NCI-H1105 treated with DMSO at 0.1 percent for 48 hours (cell line): ENCODE data around the gene UBQLNL.

Source experiments
- DNase-seq: peaks from one replicate; lab custom pipeline; 2025; lab: John Stamatoyannopoulos, UW

The UBQLNL gene

GRCh38 chr11:5516599-5516998 is at the start of gene UBQLNL:
UBQLNL (minus strand) TSS chr11:5516699; CDS start chr11:5516441, 258 bp downstream.
- DNase-seq, result no peak

- no peak for DNase-seq
Measured at GRCh38 chr11:5564259-5565019, 47.9 kb upstream of the UBQLNL start.

DNA sequence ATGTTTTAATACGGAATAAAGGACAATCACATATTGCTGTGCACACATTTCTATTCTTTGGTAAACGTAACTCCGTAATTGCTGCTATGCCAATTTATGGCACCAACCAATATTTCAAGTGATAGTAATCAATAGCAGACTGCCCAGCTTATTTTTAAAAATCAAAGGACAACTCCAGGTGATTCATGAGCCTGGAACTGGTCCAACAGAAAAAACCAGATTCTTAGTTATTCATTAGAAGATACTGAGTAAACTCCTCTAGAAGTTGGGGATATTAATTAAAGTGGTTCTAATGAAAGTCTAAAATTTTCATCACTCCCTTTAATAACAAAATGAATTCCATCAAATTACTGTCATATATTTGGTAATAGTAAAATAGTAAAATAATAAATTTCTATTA is 41.3 kb upstream of the UBQLNL start:
- DNase-seq, result no peak

GRCh38 chr11:5556596-5557188 is 40.2 kb upstream of the UBQLNL start:
- DNase-seq, result no peak

DNA sequence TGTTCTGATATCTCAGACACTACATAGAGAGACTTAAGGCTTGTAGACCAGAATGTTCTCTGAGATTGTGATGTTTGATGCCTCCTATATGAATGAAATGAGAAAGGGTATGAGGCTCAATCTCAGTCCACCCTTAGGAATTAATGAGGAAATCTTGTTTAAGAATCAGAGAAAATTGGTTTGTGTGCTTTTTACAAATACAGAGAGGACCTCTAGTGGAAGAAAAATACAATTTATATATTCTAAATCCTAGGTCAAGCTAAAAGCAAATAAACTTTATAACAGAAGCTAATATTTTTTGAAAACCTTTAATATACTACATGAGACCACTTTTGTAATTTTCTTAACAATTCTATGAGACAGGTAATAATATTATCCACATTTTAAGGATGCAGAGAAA is 36.8 kb upstream of the UBQLNL start:
- DNase-seq, result no peak

GRCh38 chr11:5550440-5551095 is 34.1 kb upstream of the UBQLNL start:
- no peak for DNase-seq

DNA sequence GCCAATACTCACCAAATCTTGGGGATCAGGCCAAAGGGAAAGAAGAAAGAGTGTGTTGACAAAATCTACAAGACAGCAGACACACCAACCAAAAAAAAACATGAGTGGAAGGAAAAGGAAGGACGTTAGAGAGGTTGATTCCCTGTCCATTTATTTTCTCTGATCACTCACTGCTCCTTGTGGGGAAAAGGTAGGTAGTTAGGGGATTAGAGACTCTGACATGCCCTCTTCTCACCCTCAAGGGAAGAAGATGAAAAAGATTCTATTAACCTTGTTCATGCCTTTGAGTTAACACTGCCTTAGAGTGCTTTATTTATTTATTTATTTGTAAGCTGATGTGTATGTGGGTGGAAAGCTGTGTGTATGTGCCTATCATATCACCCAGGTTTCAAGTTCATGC is 31.9 kb upstream of the UBQLNL start, which contains the start of gene OR52H1:
TSS of gene OR52H1 (minus strand) at position 101 of the 400 bp plus-strand sequence. CDS start 3,035 bp downstream, outside the sequence.
- no peak for DNase-seq

DNA sequence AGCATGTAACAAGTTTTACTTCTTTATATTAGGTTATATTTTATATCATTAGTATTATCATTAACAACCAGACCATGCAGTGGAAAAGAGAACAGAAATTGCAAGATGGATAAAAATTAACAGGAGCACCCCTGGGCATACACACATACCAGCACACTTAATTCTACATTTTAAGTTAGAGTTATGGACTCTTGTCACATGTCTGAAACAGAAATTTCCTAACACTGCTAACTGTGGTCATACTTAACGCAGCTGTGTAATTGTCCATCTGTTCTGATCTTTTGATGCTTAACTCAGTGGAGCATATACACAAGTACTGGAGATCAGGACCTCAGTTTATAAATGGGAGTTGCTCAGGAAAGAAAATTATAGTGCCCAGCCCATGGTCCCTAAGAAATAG is 31.5 kb upstream of the UBQLNL start:
- DNase-seq, result no peak

DNA sequence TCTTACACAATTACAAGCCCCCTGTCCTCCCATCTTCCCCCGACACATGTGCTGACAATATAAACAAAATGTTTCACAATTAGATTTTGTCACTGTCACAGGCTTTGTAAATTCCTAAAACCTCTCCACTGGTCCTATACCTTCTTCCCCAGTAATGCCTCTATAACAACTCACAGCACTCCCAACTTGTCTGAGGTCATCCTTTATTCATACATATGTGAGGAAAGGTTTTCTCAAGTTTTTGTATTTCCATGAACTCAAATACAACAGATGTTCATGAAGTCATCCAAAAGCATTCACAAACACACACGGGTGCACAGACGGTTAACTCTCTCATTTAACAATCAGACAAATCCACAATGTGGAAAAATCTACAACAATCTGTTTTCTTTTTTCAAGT is 30.0 kb upstream of the UBQLNL start:
- no peak for DNase-seq

- DNase-seq, result no peak
Measured at GRCh38 chr11:5541427-5541826, 24.9 kb upstream of the UBQLNL start.

GRCh38 chr11:5536482-5536881 is 20.0 kb upstream of the UBQLNL start:
- no peak for DNase-seq

DNA sequence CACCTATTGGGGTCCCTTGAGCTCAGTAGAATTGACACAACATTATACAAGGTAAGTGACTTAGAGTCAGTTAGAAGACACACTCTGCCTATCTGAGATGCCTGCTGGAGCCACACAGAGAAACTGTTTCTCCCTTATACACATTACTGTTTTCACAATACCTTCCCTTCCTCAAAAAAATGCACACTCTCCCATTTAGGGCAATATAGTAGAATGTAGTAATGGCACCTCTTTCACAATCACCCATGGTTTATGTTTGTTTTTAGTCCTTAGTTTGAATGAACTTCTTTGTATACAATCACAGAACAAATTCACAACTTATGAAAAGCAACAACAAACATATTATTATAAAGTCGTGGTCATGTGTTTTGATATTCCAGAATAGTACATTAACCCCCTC is 17.5 kb upstream of the UBQLNL start:
- no peak for DNase-seq

- DNase-seq, result no peak
Measured at GRCh38 chr11:5531053-5531831, 14.7 kb upstream of the UBQLNL start.

GRCh38 chr11:5528495-5528894 is 12.0 kb upstream of the UBQLNL start:
- DNase-seq, result no peak

DNA sequence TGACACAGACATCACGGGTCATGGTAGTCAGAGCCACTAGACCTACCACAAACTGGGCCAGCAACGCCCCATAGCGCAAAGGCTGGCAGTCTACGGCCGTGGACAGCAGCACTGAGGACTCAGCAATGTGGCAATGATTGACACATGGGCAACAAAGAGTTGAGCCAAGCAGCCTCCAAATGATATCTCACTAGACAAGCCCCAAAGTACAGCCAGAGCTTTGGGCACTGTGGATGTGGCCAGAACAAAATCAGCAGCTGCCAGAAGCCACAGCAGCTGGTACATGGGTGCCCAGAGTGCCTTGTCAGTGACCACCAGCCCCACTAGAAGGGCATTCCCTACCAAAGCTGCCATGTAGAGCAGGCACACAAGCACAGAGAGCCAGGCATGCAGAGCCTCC is 11.2 kb upstream of the UBQLNL start:
- no peak for DNase-seq

GRCh38 chr11:5524756-5525155 is 8.3 kb upstream of the UBQLNL start:
- DNase-seq, result no peak

DNA sequence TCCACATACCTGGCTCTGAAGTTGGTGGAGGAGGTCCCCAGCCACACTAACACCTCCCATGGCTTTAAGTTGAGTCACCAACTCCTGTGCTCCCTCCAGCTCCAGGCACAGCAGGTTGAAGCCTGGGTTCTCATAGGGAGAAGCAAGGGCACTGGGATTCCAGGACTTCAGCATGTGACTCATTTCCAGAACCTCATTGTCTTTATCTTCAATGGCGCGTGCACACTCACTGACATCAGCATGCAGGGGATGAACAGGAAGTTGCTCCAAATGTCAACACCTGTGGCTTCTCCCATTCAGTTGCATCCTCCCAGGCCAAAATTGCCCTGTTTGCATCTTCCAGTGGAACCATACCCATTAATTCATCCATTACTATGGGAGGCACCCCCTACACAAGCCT is 5.8 kb upstream of the UBQLNL start:
- no peak for DNase-seq

DNA sequence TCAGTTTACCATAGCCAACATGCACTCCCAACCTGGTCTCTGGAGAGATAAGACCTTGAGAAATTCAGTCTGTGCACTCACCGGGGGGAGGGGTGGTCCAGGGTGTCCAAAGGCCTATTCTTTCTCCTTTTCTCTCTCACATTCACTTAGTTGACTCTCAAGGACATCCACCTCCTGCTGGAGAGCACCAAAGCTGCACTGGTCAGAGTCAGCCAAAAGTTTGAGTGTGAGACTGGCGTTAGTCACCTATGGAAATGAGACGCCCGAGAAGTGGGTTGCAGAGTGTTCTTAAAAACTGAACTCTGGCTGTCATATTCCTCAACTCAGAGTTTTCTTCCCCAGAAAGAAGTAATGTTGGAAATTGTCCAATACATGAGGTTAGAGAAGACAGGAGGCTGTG is 5.0 kb upstream of the UBQLNL start:
- DNase-seq, result no peak

DNA sequence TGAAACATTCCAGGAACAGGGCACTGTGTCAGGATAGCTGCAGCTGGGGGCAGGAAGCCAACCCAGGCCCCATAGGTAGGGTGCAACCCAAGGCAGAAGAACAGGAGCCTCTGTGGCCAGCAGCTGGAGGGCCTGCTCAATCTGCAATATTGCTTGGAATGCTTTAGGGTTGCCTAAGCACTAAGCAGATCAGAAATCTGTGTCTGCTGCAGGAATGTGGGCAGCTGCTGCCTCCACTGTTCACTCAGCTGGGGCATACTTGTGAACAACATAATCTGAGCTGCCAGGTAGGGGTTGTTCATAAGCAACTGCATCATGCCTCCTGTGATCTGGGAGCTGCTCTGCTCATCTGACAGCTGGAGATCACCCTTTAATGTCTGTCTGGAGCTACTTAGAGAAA is 1.7 kb downstream of the UBQLNL start:
- no peak for DNase-seq

- DNase-seq, result no peak
Measured at GRCh38 chr11:5509803-5510202, 6.7 kb downstream of the UBQLNL start, which contains the start of gene UBQLN3. UBQLN3 (minus strand) TSS chr11:5509957; CDS start chr11:5509558, 399 bp downstream.

GRCh38 chr11:5508605-5509004 is 7.9 kb downstream of the UBQLNL start:
- no peak for DNase-seq

DNA sequence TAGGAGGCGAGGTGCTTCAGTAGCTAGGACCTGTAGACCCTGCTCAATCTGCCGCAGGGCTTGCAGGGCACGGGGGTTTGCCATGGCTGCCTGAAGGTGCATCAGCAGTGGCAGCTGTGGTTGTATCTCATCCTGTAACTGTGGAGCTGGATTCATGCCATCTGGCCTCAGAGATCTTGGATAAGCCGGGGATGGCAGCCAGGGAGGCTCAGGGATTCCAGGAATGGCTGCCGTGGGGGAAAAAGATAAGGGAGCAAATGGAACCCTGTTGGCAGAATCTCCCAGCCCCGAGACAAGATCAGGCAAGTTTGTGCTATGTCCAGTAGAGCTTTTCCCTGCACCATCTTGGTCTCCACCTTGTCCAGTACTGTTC is 8.6 kb downstream of the UBQLNL start:
- no peak for DNase-seq
